Esophagus (tissue), 2 donors: Measurements from ENCODE around the gene BATF3. TPM values are rescaled to one million over a fixed set of nuclear protein-coding genes. Genes with fewer than 3 reads are reported as not detected.
"Not testable (repeated sequence)": the region's sequence is repeated elsewhere in the genome, so short reads cannot be mapped to it uniquely, and the experiment has no call there.

ENCODE experiments used
- H3K27ac ChIP-seq, 2 donors: one replicate each; pipeline ENCODE4 v1.5.1; 2013; ENCODE audit warnings: low read depth in 2 of 2, mild to moderate bottlenecking in 2 of 2, inconsistent platforms in 1 of 2, low read length in 1 of 2, moderate library complexity in 1 of 2
- H3K27me3 ChIP-seq, 2 donors: one replicate each; pipeline ENCODE4 v1.6.1; 2013; ENCODE audit warnings: low read length in 2 of 2, control low read depth in 1 of 2, mild to moderate bottlenecking in 1 of 2; ENCODE audit not compliant: insufficient read depth in 2 of 2, control insufficient read depth in 1 of 2
- H3K36me3 ChIP-seq, 2 donors: one replicate each; pipeline ENCODE4 v1.6.1; 2013; ENCODE audit warnings: low read length in 1 of 2; ENCODE audit not compliant: control insufficient read depth in 2 of 2, insufficient read depth in 2 of 2
- H3K4me1 ChIP-seq, 2 donors: one replicate each; pipeline ENCODE4 v1.6.1; 2013; ENCODE audit warnings: low read length in 1 of 2; ENCODE audit not compliant: control insufficient read depth in 2 of 2, insufficient read depth in 2 of 2
- H3K4me3 ChIP-seq, 2 donors: one replicate each; pipeline ENCODE4 v1.5.1; 2013; ENCODE audit warnings: low read length in 2 of 2, mild to moderate bottlenecking in 2 of 2, low read depth in 1 of 2, moderate library complexity in 1 of 2
- H3K9me3 ChIP-seq, 2 donors: one replicate each; pipeline ENCODE4 v1.6.1; 2013; ENCODE audit warnings: mild to moderate bottlenecking in 2 of 2, low read depth in 1 of 2, low read length in 1 of 2, moderate library complexity in 1 of 2; ENCODE audit not compliant: control insufficient read depth in 2 of 2, insufficient read depth in 1 of 2
- WGBS, 2 donors: extraction: QIAGEN DNeasy Blood & Tissue Kit; methylation state at CpG; one replicate each; pipeline ENCODE4 v1.1.7; 2013; 5-methylcytosine and 5-hydroxymethylcytosine counted together
- polyA plus RNA-seq, 2 donors: library from polyadenylated mRNA; stranded (reverse); fragments of 200-250 nt; gene quantifications; one replicate each; pipeline ENCODE4 v1.2.3, GENCODE V29; 2013
- donor health status: healthy with polysubstance abuse.
- donor health status: Bipolar disorder and iron deficiency.

Gene BATF3
- polyA plus RNA-seq, 2 donors, result 1.7 to 1.8 TPM

GRCh38 chr1:212643877-212644276, 55.8 kb downstream of the BATF3 start:
- WGBS, 2 donors, result 76 to 90% methylated on average over 2 of the region's 2 CpGs

GRCh38 chr1:212641956-212642355, 57.7 kb downstream of the BATF3 start:
- H3K4me1 ChIP-seq, result peaks cover 0 to 2% of the 10 kb centered on the region in 2 donors
- no peak overlapping the region for H3K4me3 ChIP-seq
- H3K27me3 ChIP-seq, result no peaks in the 10 kb centered on the region
- H3K9me3 ChIP-seq, result peaks cover 0 to 5% of the 10 kb centered on the region in 2 donors
- H3K27ac ChIP-seq, result no peak overlapping the region
- H3K36me3 ChIP-seq, result no peaks in the 10 kb centered on the region
- 82 to 83% methylated on average over 1 of the region's 1 CpG for WGBS, 2 donors

More at GRCh38 chr1:212643877-212644276, 55.8 kb downstream of the BATF3 start:
- Histone ChIP-seq H3K4me3 (no peak overlapping the region), H3K27me3 (no peaks in the 10 kb centered on the region), H3K27ac (no peak overlapping the region), H3K9me3 (peaks cover 0 to 4% of the 10 kb centered on the region in 2 donors), H3K4me1 (no peaks in the 10 kb centered on the region), H3K36me3 (no peaks in the 10 kb centered on the region)

- H3K4me3 ChIP-seq, result no peak overlapping the region
- peaks cover under 1 to 2% of the 10 kb centered on the region in 2 donors for H3K4me1 ChIP-seq
- 93 to 97% methylated on average over 3 of the region's 3 CpGs for WGBS, 2 donors
- H3K27ac ChIP-seq, result no peak overlapping the region
- H3K9me3 ChIP-seq, result peaks cover 0 to 5% of the 10 kb centered on the region in 2 donors
- no peaks in the 10 kb centered on the region for H3K27me3 ChIP-seq
- H3K36me3 ChIP-seq, result no peaks in the 10 kb centered on the region
These were observed 59.3 kb downstream of the BATF3 start for GRCh38 chr1:212640223-212640878.

- not testable (repeated sequence) for H3K4me3 ChIP-seq, H3K27me3 ChIP-seq, H3K9me3 ChIP-seq, H3K4me1 ChIP-seq, H3K36me3 ChIP-seq, H3K27ac ChIP-seq
- 83 to 89% methylated on average over 2 of the region's 2 CpGs for WGBS, 2 donors
These were observed 60.1 kb downstream of the BATF3 start for GRCh38 chr1:212639524-212639923.

- Histone ChIP-seq H3K27ac (no peak overlapping the region), H3K4me3 (no peak overlapping the region), H3K36me3 (no peaks in the 10 kb centered on the region), H3K9me3 (peaks cover 0 to 5% of the 10 kb centered on the region in 2 donors), H3K27me3 (no peaks in the 10 kb centered on the region), H3K4me1 (peaks cover 2% of the 10 kb centered on the region in 2 donors)
- WGBS, 2 donors, result 57 to 60% methylated on average over 4 of the region's 4 CpGs
These were observed 61.0 kb downstream of the BATF3 start for GRCh38 chr1:212638492-212639151.

GRCh38 chr1:212637902-212638301, 61.7 kb downstream of the BATF3 start:
- H3K36me3 ChIP-seq, result no peaks in the 10 kb centered on the region
- peaks cover 2% of the 10 kb centered on the region in 2 donors for H3K4me1 ChIP-seq
- peak overlapping the region in 1 of 2 donors; percentile 15 for H3K27ac ChIP-seq
- no peaks in the 10 kb centered on the region for H3K27me3 ChIP-seq
- peaks cover 0 to 5% of the 10 kb centered on the region in 2 donors for H3K9me3 ChIP-seq
- 76 to 84% methylated on average over 5 of the region's 5 CpGs for WGBS, 2 donors
- no peak overlapping the region for H3K4me3 ChIP-seq

Other genes starting within 250 kb of the BATF3 start
- 1 to 10 TPM; 4.7 to 9.2 TPM for gene ATF3, start 91.1 kb downstream of the BATF3 start, polyA plus RNA-seq
- gene NSL1, start 91.9 kb upstream of the BATF3 start, polyA plus RNA-seq, result 10 to 100 TPM in 1 of 2 donors, 1 to 10 TPM in 1; 4.7 to 11.1 TPM
- gene TATDN3, start 92.1 kb upstream of the BATF3 start, polyA plus RNA-seq, result 1 to 10 TPM; 5.0 to 6.8 TPM
- not detected for gene SPATA45, start 147.8 kb upstream of the BATF3 start, polyA plus RNA-seq
- gene FLVCR1, start 158.4 kb upstream of the BATF3 start, polyA plus RNA-seq, result 1 to 10 TPM; 1.6 to 2.1 TPM